GOT3 (cell line): ENCODE data around the gene FPGS.
"Not testable (repeated sequence)": the region's sequence is repeated elsewhere in the genome, so short reads cannot be mapped to it uniquely, and the experiment has no call there.

Source experiments
- DNase-seq: peaks from one replicate; lab custom pipeline; 2025; ENCODE audit warnings: mixed read lengths; lab: John Stamatoyannopoulos, UW

The FPGS gene

GRCh38 chr9:127812011-127812410 lies 9.3 kb downstream of the FPGS start:
- no peak for DNase-seq

GRCh38 chr9:127812936-127813675 lies 10.4 kb downstream of the FPGS start:
- no peak for DNase-seq

GRCh38 chr9:127813686-127814226 lies 11.1 kb downstream of the FPGS start:
- no peak for DNase-seq

- no peak for DNase-seq
These were observed 12.2 kb downstream of the FPGS start for GRCh38 chr9:127814619-127815511.

GRCh38 chr9:127815512-127816361 lies 13.1 kb downstream of the FPGS start:
- DNase-seq, result no peak

GRCh38 chr9:127816362-127816725 lies 13.7 kb downstream of the FPGS start:
- DNase-seq, result no peak

- no peak for DNase-seq
These were observed 14.0 kb downstream of the FPGS start for GRCh38 chr9:127816728-127817127.

- no peak for DNase-seq
These were observed 15.3 kb downstream of the FPGS start for GRCh38 chr9:127817881-127818434.

- DNase-seq, result no peak
These were observed 15.9 kb downstream of the FPGS start for GRCh38 chr9:127818574-127818973.

GRCh38 chr9:127822108-127822507 lies 19.4 kb downstream of the FPGS start:
- no peak for DNase-seq

- no peak for DNase-seq
These were observed 22.8 kb downstream of the FPGS start for GRCh38 chr9:127825319-127826051.

- no peak for DNase-seq
These were observed 23.7 kb downstream of the FPGS start for GRCh38 chr9:127826253-127826913.

- no peak for DNase-seq
These were observed 25.8 kb downstream of the FPGS start for GRCh38 chr9:127828262-127829031.

GRCh38 chr9:127829205-127829906 lies 26.7 kb downstream of the FPGS start:
- no peak for DNase-seq

- DNase-seq, result no peak
These were observed 29.6 kb downstream of the FPGS start for GRCh38 chr9:127832248-127832647.

- DNase-seq, result no peak
These were observed 30.9 kb downstream of the FPGS start for GRCh38 chr9:127833555-127833954.

GRCh38 chr9:127835991-127836516 lies 33.4 kb downstream of the FPGS start:
- no peak for DNase-seq

- not testable (repeated sequence) for DNase-seq
These were observed 33.9 kb downstream of the FPGS start for GRCh38 chr9:127836561-127836960.

- no peak for DNase-seq
These were observed 34.7 kb downstream of the FPGS start for GRCh38 chr9:127837346-127837745.
